GM23338 (cell line): ENCODE data around the gene SDHAF1.

Source experiments
- POLR2AphosphoS5 ChIP-seq: IDR thresholded peaks from 2 replicates; pipeline ENCODE4 v1.6.1; 2016; ENCODE audit warnings: antibody characterized with exemption, low read depth
- ZNF114 ChIP-seq: fragments of 250-450 bp; sonication (Bioruptor Pico); IDR thresholded peaks from 2 replicates; pipeline ENCODE4 v1.5.0; 2020; ENCODE audit warnings: mild to moderate bottlenecking, moderate library complexity

- TF ChIP-seq ZNF114 (CRISPR knock-in tag): no peak
- TF ChIP-seq POLR2AphosphoS5: no peak
Measured at GRCh38 chr19:35986664-35987570, 8.1 kb upstream of the SDHAF1 start.
